Thyroid gland (tissue), 4 donors: Measurements from ENCODE around the gene LHX4.

Experiments used
- CTCF ChIP-seq, 6 experiments: fragments of 200-600 bp in 3 of 6; fragments of 450-650 bp in 3 of 6; sonication (generic) in 3 of 6; IDR thresholded peaks; one replicate each; pipeline ENCODE4 v1.5.1; 2016 to 2019; ENCODE audit warnings: antibody characterized with exemption in 6 of 6, mild to moderate bottlenecking in 2 of 6, inconsistent platforms in 1 of 6, moderate library complexity in 1 of 6
- POLR2A ChIP-seq, 2 donors: fragments of 450-650 bp; IDR thresholded peaks; one replicate each; pipeline ENCODE4 v1.6.1; 2017; ENCODE audit warnings: antibody characterized with exemption in 2 of 2, mild to moderate bottlenecking in 2 of 2, moderate library complexity in 1 of 2

GRCh38 chr1:180236698-180237509, 6.8 kb downstream of the LHX4 start:
- TF ChIP-seq POLR2A (IDR thresholded peaks at IDR 0.05): no peak
- TF ChIP-seq CTCF (IDR thresholded peaks at IDR 0.05): no peak
